Heart right ventricle (tissue), 16 donors: ENCODE results near the gene SATL1. TPM values are rescaled to one million over a fixed set of nuclear protein-coding genes. Genes with fewer than 3 reads are reported as not detected.

Experiments
- ATAC-seq, 8 donors: fragments of 200-7000 bp; cut with Tn5 transposase; one replicate each; pipeline ENCODE4 v1.9.1; 2020; ENCODE audit warnings: mild to moderate bottlenecking in 8 of 8, moderate library complexity in 8 of 8, moderate number of reproducible peaks in 1 of 8
- DNase-seq, 2 donors: peaks; one replicate each; pipeline ENCODE4 v3.0.0-alpha.2; 2020
- H3K27ac ChIP-seq, 10 donors: fragments of 200-600 bp; sonication (generic) in 2 of 10; one replicate each; pipeline versions ENCODE4 v1.5.0 to v1.8.0; 2020 to 2022; ENCODE audit warnings: mild to moderate bottlenecking in 3 of 10
- H3K27me3 ChIP-seq, 7 donors: fragments of 200-600 bp; one replicate each; pipeline ENCODE4 v1.8.0; 2021 to 2022; ENCODE audit warnings: mild to moderate bottlenecking in 2 of 7
- H3K36me3 ChIP-seq, 9 donors: fragments of 200-600 bp; sonication (generic) in 1 of 9; one replicate each; pipeline versions ENCODE4 v1.5.0 to v1.8.0; 2020 to 2022; ENCODE audit warnings: mild to moderate bottlenecking in 2 of 9
- H3K4me1 ChIP-seq, 9 donors: fragments of 200-600 bp; sonication (generic) in 1 of 9; one replicate each; pipeline versions ENCODE4 v1.5.0 to v1.8.0; 2020 to 2022; ENCODE audit warnings: mild to moderate bottlenecking in 4 of 9
- H3K4me3 ChIP-seq, 10 donors: fragments of 200-600 bp; sonication (generic) in 2 of 10; one replicate each; pipeline versions ENCODE4 v1.5.0 to v1.8.0; 2020 to 2022; ENCODE audit warnings: mild to moderate bottlenecking in 7 of 10, moderate library complexity in 2 of 10
- H3K9me3 ChIP-seq, 11 donors: fragments of 200-600 bp in 10 of 11; sonication (generic) in 2 of 11; one replicate each; pipeline versions ENCODE4 v1.5.0 to v1.8.0; 2013 to 2022; ENCODE audit warnings: mild to moderate bottlenecking in 2 of 11, control low read depth in 1 of 11, moderate library complexity in 1 of 11
- CTCF ChIP-seq, 9 donors: fragments of 200-600 bp; sonication (generic) in 2 of 9; IDR thresholded peaks; one replicate each; pipeline versions ENCODE4 v1.5.0 to v1.8.0; 2021 to 2022; ENCODE audit warnings: antibody characterized with exemption in 9 of 9, mild to moderate bottlenecking in 5 of 9, moderate library complexity in 1 of 9
- WGBS, 2 donors: extraction: QIAGEN DNeasy Blood & Tissue Kit; methylation state at CpG; one replicate each; pipeline ENCODE4 v1.1.7; 2013; ENCODE audit warnings: inconsistent platforms in 1 of 2; 5-methylcytosine and 5-hydroxymethylcytosine counted together
- intact Hi-C, 10 donors: fragments of 100-400 bp; cut with DNase I; formaldehyde crosslinking; loops; one replicate each; pipeline versions ENCODE4 v1.11.1 to v1.14.2; 2022
- polyA plus RNA-seq, 2 donors: library from polyadenylated mRNA; stranded (reverse); fragments of 200-250 nt; gene quantifications; one replicate each; pipeline ENCODE4 v1.2.3, GENCODE V29; 2013
- total RNA-seq, 10 donors: library from RNA; stranded (reverse); fragmentation: NEBNext Ultra II Directional in 3 of 10; extraction: Animal tissue kit (Norgen Biotek cat#: 25700) in 3 of 10; gene quantifications; one replicate each; pipeline versions ENCODE4 v1.2.1 to v1.2.4, GENCODE V29; 2021 to 2023
- donor health status: Arrhythmogenic right ventricular cardiomyopathy.
- donor health status: ischemic (EF 13 %, LVEDD 7.1; RV severe dilation, severe dysfunction).
- donor health status: healthy with polysubstance abuse.
- donor health status: DM: no; HTN: yes; CAD: no.
- donor health status: DM: no; HTN: no; CAD: no.
- donor health status: ischemic (EF 25% LVEDD 6.9; RV normal size, moderate dysfunction).
- donor health status: ischemic (EF 25% LVEDD 5.7; RV mildly dilated, moderate dysfunction).
- donor health status: healthy.
- donor health status: DM: yes; HTN: yes; CAD: no.
- donor health status: Ischemic cardiomyopathy.
- donor health status: ischemic (EF 35%, LVEDD 5.7; RV mildly dilated, moderate dysfunction).
- donor health status: nonischemic (EF 11% LVEDD 7.7; RV severe dilation, severe dysfunction).
- donor health status: DM: yes; HTN: yes; CAD: no.
- donor health status: PGD.
- donor health status: ischemic (EF 29% LVEDD 5.4; RV normal size, mild dysfunction).
- donor health status: nonischemic (EF 23%, LVEDD 6.1; RV moderate dilation, normal function).

The SATL1 gene
- total and polyA plus RNA-seq, 12 donors: 0.07 TPM; not detected in 11

GRCh38 chrX:85052636-85053343 is 190.8 kb downstream of the SATL1 start:
- ATAC-seq: peak in 1 of 8 donors; percentile 45
- H3K4me1 ChIP-seq: no peaks in the 10 kb centered on the region
- intact Hi-C loops: loop anchor here in 6 of 10 donors (5.0 to 10.0 kb wide), 3 partner anchors 318 to 325 kb away; no protein-coding TSS in a partner anchor
- peaks cover 0 to 7% (median 0%) of the 10 kb centered on the region in 7 donors for H3K27me3 ChIP-seq
- 48 to 50% methylated on average over 2 of the region's 2 CpGs for WGBS, 2 donors
- no peak overlapping the region for H3K27ac ChIP-seq
- no peak for DNase-seq
- no peak overlapping the region for H3K4me3 ChIP-seq
- H3K36me3 ChIP-seq: no peaks in the 10 kb centered on the region
- no peaks in the 10 kb centered on the region for H3K9me3 ChIP-seq
- TF ChIP-seq CTCF (IDR thresholded peaks at IDR 0.05): peak in 6 of 9 donors; percentile 24 to 47 (median 34)

DNA sequence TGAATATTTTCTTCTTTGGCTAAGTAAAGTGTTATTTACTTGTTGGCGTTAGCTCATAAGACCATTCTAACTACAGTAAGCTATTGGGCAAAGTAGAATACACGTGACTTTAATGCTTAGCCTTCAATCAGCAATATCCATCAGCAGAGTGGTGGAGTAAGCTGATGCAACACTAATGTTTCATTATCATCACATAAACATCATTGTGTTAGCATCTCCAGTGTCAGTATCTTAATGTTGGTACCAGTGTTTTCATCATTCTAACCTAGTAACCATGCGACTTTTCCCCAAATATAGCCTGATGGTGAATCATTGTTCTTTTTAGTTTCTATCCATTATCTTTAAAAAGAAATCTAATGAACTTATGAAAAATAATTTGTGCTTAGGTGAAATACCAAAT is 191.4 kb downstream of the SATL1 start:
- WGBS, 2 donors: 58 to 63% methylated on average over 3 of the region's 3 CpGs
- H3K9me3 ChIP-seq: no peaks in the 10 kb centered on the region
- no peak overlapping the region for H3K4me3 ChIP-seq
- intact Hi-C loops: loop anchor here in 6 of 10 donors (5.0 to 10.0 kb wide), 3 partner anchors 317 to 325 kb away; no protein-coding TSS in a partner anchor
- ATAC-seq: no peak
- no peaks in the 10 kb centered on the region for H3K4me1 ChIP-seq
- TF ChIP-seq CTCF (IDR thresholded peaks at IDR 0.05): no peak
- no peaks in the 10 kb centered on the region for H3K36me3 ChIP-seq
- no peak overlapping the region for H3K27ac ChIP-seq
- no peak for DNase-seq
- H3K27me3 ChIP-seq: peaks cover 0 to 7% (median 0%) of the 10 kb centered on the region in 7 donors

GRCh38 chrX:85051627-85052026 is 192.0 kb downstream of the SATL1 start:
- no peak for DNase-seq
- Histone ChIP-seq H3K4me3 (no peak overlapping the region), H3K27ac (no peak overlapping the region), H3K9me3 (no peaks in the 10 kb centered on the region), H3K27me3 (peaks cover 0 to 7% (median 0%) of the 10 kb centered on the region in 7 donors), H3K36me3 (no peaks in the 10 kb centered on the region), H3K4me1 (no peaks in the 10 kb centered on the region)
- WGBS, 2 donors: 94 to 100% methylated on average over 1 of the region's 1 CpG
- no peak for ATAC-seq
- no peak for TF ChIP-seq CTCF (IDR thresholded peaks at IDR 0.05)
- intact Hi-C loops: loop anchor here in 6 of 10 donors (5.0 to 10.0 kb wide), 3 partner anchors 317 to 324 kb away; no protein-coding TSS in a partner anchor

Other genes with a start within 250 kb of the SATL1 start
- 10 to 100 TPM; 42.0 to 60.7 (median 55.7) TPM for gene APOOL, start 239.9 kb downstream of the SATL1 start, total RNA-seq
- gene APOOL, start 239.9 kb downstream of the SATL1 start, polyA plus RNA-seq: 10 to 100 TPM in 1 of 2 donors, 1 to 10 TPM in 1; 4.6 to 10.4 TPM
- gene ZNF711, start 212 bp upstream of the SATL1 start, total RNA-seq: 1 to 10 TPM in 6 of 10 donors, under 1 TPM in 4; 0.40 to 2.7 (median 1.2) TPM
- 1 to 10 TPM in 1 of 2 donors, under 1 TPM in 1; 0.68 to 1.2 TPM for gene ZNF711, start 212 bp upstream of the SATL1 start, polyA plus RNA-seq
- 1 to 10 TPM in 7 of 10 donors, under 1 TPM in 3; 0.52 to 5.9 (median 2.7) TPM for gene POF1B, start 135.9 kb upstream of the SATL1 start, total RNA-seq
- under 1 TPM; 0.19 to 0.37 TPM for gene POF1B, start 135.9 kb upstream of the SATL1 start, polyA plus RNA-seq